ENCODE data around the gene NR3C1.

The NR3C1 gene

DNA sequence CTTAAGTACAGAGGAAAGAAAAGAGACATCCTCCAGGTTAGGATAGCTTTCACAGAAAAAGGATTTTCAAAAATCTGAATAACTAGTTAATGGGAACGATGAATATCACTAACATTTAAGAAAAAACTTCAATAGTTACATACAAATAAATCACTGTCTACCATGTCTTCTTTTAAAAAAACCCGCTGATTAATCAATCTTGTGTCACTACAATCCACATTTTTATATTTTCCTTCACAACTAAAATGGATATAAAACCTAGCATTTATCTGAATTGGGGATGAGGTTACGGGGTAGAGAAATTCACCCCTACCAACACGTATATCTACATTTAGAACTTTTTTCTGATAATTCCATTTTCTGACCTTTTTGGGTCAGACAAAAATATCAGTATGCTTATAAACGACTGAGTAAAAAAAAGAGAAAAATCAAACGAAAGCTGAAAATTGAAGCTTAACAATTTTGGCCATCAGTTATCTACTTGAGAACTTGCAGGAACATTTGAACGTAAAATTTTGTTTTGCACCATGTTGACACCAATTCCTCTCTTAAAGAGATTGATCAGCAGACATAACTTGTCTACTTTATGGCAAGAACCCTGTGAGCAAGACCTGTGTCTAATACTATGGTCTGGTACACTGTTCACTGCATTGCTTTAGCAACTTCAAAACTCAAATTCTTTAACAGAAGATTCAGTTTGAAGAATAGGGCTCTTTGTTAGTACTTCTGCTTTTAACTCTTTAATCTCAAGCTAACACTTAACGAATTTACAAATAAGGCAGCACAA is 4.8 kb downstream of the NR3C1 start:
- DNase-seq (ENCODE audit: low read depth): no peak

DNA sequence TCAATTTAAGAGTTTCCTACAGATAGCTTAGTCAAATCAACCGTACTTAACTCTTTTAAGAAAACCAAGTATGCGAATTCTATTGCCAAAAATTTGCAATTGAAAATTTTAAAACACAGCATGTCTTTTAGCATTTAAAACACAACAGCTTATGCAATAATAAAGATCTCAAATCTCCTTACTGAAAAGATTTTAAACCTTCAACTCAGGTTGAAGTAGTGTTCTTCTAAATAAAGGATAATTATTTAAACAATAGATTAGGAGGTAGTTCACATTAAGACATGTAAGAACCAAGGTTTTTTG is 5.5 kb downstream of the NR3C1 start:
- no peak for DNase-seq (ENCODE audit: low read depth)

DNA sequence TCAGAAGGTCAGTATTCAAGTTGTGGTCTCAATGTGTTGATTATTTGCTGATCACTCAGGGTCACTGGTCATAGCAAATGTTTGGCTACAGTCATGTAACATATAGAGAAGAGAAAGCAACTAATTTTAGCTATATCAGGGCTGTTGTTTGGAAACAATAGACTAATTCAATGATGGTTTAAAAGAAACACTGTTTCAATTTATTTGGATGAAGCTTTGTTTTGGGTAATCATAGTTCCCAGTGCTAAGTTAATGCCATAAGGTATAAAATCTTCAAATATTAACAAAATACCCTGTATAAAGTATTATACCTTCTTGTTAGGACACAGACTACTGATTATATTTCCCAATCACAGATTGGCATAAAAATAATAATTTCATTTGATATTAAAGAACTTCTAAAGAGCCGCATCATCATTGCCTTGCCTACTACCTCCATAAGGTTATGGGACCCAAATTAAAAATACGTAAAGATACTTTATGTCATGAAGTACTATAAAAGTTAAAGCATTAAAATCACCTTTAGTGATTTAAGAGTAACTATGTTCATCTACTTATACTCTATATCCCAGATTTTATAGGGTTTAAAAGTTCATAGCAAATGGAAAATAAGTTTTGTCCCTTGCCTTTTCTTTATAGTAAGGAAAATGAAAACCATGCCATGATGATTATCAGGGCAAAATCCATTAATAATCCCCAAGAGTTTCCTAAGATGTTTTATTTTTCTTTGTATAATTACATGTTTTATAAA is 6.0 kb downstream of the NR3C1 start:
- DNase-seq (ENCODE audit: low read depth): no peak

DNA sequence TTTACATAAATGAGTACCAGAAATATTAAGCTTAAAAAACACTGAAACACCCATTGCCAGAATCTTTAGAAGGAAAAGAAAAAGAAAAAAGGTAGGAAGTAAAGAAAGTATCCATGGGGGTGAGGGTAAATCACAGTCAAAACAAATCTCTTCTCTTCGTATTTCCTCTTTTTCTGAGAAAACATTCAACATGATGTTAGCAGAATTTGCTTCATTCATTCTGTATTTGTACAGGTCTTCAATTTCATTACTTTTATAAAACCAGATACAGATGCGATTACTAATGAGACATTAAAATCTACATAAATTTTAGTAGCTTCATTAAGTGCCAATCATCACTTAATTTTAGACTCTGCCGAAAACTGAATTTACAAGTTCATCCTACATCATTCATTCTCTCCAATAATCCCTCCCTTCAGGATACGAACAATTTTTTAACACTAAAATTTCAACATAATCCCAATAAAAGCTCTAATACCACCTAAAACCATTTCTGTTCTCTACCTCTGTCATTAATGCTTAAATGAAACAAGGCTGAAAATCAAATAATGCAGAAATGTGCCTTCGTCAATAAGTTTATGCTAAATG is 7.0 kb downstream of the NR3C1 start:
- DNase-seq (ENCODE audit: low read depth): no peak

DNA sequence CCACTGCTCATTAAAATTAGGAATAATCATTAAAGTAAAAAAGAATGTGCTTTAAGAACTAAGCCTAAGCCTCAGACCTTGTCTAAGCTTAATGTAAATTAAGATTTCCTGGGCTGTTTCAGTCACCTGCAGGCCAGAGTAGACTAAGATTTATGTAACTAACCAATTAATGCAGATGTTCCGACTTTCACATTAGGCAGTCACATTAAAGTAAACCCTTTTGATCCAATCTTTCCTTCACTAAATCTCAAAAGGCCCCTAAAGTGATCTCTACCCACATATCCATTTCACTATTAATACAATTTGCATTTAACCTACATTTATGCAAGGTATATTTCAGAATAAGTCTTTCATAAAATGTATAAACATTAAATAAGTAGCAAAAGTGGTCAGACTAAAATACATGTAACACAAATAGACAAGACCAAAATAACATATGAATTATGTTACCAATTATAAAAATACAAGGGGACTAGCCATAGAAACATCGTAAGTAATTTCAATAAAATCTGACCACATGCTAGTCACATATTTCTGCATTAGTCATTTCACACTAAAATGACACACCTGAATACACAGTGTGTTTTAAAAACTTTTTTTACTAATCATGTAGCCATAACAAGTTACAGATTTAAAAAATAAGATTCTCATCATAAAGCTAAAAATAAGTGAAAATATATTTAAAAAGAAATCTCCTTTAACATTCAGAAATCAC is 7.7 kb downstream of the NR3C1 start:
- DNase-seq (ENCODE audit: low read depth): no peak

DNA sequence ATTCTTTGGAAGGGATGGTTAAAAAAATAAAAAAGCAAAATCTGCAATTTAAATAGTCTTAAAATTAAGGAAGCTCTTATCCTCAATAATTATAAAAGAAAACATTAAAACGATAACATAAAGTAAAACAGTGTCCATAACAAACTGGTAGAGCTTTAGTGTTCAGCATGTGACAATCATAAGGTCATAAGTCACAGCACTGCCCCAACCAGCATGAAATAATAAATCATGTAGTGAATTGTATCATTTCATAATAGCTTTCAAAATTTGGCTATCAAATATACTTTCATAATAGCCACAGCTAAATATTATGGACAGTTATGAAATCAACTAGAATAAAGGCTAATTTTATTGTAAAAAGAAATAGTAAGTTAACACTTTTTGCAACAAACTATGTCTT is 10.0 kb downstream of the NR3C1 start:
- no peak for DNase-seq (ENCODE audit: low read depth)

DNA sequence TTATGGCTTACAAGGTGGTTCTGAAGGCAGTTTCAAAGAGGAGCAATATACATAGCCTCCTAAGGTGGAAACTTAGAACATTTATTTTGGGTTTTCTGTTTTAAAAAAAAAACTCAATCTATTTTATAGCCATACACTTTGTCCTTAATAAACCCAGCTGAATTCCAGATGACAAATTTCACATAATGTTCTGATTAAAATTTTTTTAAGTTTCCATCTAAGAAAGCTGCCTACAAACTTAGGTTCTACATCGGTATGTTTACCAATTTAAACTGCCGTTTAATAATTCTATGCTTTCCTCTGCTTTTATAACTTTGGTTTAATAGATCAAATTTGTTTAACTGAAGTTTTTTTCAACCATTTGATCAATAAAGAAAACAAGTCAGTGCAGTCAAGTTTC is 12.5 kb downstream of the NR3C1 start:
- no peak for DNase-seq (ENCODE audit: low read depth)

DNA sequence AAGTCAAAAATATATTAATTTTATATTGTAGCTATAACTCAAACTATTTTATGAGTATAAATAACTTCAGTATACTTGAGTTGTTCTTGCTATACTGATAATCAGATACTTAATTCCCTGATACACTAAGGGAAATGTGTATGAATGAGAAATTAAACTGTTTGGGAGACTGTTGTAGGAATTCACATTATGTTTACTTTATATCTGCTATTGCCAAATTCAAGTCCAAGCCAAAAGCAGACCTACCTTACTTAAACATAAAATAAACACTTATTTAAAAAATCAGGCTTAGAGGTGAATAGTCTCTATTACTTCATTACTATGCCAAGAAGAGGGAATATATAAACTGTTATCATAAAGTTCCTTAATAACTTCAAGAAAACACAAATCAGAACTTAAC is 13.2 kb downstream of the NR3C1 start:
- no peak for DNase-seq (ENCODE audit: low read depth)

DNA sequence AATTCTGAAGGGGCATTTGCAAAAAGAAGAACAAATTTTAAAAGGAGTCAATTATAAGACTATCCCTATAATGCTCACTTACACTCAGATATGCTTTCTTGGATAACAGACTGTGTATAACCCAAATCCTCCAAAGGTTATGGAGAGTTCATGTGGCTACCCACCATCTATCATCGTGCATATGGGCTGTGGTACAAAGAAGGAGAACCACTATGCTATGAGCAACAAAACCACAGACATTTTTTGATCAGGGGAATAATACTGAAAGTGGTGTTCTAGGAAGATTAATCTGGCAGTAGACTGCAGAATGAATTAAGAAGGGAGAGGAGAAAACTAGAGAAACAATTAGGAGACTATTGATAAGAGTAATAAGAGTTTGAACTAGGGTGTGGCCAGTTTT is 16.8 kb downstream of the NR3C1 start:
- no peak for DNase-seq (ENCODE audit: low read depth)

DNA sequence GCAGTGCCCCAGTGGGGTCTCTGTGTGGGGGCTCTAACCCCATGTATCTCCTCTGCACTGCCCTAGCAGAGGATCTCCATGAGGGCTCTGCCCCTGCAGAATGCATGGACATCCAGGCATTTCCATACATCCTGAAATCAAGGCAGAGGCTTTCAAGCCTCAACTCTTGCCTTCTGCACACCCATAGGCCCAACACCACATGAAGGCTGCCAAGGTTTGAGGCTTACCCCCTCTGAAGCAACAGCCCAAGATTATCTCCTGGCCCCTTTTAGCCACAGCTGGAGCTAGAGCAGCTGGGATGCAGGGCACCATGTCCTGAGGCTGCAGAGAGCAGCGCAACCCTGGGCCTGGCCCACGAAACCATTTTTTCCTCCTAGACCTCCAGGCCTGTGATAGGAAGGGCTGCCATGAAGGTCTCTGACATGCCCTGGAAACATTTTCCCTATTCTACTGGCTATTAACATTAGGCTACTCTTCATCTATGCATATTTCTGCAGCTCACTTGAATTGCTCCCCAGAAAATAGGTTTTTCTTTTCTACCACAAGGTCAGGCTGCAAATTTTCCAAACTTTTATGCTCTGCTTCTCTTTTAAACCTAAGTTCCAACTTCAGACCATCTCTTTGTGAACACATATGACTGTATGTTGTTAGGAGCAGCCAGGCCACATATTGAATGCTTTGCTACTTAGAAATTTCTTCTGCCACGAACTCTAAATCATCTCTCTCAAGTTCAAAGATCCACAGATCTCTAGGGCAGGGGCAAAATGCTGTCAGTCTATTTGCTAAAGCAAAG is 18.4 kb downstream of the NR3C1 start:
- DNase-seq (ENCODE audit: low read depth): no peak

DNA sequence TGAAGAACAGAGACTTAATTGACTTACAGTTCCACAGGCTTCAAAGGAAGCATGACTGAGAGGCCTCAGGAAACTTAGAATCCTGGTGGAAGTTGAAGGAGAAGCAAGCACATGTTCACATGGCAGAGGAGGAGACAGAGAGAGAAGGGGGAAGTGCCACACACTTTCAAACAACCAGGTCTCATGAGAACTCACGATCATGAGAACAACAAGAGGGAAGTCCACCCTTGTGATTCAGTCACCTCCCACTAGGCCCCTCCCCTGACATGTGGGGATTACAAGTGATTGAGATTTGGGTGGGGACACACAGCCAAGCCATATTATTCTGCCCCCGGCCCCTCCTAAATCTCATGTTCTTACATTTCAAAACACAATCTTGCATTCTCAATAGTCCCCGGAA is 19.5 kb downstream of the NR3C1 start:
- DNase-seq (ENCODE audit: low read depth): no peak

DNA sequence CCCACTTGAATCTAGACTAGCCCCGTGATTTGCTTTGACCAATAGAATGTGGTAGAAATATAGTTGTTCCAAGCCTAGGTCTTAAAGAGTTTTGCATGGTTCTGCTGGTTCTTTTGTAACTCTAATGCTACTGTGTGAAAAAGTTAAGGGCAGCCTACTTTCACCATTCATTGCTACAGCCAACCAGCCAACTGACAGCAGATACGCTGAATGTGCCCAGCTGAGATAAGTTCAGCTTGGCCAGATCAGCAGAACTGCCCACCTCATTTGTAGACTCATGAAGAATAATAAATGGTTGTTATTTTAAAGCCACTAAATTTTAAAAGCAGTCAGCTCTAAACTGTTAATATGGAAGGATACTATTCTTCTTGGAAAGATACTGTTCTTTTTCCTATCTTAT is 23.9 kb downstream of the NR3C1 start:
- no peak for DNase-seq (ENCODE audit: low read depth)

DNA sequence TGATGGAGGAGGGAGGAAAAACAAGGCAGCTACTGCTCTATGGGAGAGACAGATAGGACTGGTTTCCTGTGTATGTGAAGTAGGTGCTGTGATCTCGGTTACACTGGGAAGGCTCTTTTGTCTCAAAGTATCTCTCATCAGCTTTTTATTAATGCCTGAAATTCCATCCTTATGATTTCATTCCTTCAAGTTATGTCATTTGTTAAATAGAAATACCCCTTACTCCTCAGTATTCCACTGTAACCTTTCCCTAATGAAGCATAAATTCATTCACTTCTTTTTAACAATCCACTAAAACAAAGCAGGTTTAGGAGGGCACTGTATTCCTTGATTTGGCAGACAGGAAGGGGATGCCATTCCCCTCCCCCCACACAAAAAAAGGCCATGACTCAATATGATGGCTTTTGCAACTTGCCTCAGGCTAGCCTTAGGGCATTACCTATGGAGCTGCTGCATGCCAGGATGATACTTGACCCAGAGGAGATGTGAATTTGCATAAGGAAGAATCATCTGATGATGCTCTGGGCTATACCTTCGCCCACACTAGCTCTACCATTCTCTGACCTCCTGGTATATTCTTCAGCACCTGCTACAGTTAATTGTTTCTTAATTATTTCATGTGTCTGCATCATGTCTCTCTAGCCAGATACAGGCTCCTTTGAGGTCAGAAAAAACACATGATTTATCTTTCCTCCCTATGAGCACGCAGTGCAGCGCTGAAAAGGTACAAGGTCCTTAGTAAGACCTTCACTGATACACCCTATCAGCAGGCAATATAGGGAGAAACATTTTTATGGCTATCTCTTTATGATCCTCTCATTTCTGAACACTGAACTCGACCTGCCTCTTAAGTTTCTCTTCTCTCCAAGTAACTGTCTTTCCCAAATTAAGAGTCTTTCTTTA is 26.3 kb downstream of the NR3C1 start:
- DNase-seq (ENCODE audit: low read depth): no peak

DNA sequence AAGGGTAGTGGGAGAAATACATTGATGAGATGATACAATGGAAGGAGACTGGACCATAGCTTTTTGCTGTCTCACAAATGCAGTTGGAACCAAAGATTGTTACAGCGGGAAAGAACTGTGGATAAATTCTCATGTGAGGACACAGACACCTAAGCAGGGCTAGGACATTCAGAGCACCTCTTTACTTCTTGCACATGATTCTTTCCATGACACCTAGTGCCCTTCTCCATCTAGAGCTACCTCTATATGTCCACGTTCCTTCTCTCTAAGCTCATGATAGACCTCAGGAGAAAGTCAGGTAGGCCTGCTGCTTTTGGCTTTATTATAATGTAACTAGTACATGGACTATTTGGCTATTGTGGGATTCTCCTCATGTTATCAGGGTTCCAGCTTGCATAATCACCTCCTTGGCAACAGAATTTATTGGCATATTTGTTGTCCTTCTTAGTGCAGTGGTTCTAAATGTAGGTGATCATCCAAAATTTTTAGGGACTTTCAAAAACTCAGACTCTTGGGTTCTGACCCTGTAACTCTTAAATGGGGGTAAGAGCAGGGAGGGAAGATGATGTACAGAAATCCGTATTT is 27.2 kb downstream of the NR3C1 start:
- no peak for DNase-seq (ENCODE audit: low read depth)

DNA sequence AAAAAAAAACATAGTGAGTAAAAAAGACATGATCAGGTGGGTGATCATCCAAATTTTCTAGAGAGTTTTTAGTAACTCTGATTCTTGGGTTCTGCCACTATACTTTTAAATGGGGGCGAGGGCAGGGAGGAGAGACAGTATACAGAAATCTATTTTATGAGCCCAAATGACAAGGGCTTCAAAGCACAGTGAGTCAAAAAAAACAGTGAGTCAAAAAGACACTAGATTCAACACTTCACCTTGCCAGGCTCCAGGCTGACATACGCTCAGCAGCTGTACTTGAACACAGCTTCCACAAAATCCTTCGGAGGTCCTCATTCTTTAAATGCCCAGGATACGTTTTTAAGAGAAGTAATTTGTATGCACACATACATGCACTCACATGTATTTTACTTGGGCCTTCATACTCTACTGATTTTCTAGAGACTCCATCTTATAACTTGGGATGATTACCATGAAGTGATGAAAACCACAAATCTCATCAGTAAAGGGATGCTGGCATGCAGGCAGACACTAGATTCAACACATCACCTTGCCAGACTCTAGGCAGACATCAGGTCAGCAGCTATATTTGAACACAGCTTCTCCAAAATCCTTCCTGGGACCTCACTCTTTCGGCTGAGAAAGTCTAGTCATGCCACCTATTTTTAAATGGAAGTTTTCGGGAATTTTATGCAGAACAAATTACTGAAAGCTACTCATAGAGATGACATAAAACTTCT is 28.8 kb downstream of the NR3C1 start:
- DNase-seq (ENCODE audit: low read depth): no peak

DNA sequence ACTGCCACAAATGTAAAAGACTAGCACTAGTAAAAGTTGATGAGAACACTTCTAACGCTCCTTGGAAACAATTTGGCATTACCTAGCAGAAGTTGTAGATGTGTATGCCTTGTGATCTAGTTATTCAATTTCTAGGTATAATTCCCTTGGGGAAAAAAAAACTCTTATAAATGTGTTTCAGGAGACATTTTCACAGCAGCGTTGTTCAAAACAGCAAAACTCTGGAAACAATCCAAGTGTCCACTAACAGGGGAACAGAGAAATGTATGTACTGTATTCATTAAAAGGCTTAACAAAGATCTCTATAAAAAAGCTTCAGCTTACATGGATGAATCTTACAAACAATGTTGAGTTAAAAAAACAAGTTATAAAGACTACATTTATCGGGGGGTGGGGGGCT is 30.4 kb downstream of the NR3C1 start:
- DNase-seq (ENCODE audit: low read depth): no peak

DNA sequence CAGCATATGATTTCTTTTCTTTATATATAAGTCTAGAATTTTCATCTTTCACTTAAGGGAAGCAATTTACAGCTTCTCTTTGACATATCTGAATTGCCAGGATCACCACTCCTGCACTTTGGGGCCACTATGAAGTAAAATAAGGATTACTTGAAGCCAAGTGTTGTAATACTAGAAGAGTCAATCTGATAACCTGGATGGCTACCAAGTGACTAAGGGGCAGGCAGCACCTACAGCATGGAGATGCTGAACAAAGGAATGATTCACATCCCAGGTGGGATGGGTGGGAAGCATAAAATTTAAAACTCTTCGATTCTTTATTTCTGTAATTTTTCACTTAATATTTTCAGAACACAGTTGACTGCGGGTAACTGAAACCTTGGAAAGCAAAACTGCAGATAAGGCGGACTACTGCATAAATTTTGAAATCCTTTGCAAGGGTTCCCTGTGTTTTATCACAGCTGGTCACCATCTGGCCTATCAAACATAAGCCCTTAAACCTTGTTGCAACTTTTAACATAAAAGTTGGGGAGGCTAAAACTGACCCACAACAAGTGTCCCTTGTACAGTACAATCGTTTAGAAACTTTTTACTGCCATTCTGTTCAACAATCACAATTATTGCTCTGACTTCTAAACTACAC is 31.2 kb downstream of the NR3C1 start:
- DNase-seq (ENCODE audit: low read depth): no peak

DNA sequence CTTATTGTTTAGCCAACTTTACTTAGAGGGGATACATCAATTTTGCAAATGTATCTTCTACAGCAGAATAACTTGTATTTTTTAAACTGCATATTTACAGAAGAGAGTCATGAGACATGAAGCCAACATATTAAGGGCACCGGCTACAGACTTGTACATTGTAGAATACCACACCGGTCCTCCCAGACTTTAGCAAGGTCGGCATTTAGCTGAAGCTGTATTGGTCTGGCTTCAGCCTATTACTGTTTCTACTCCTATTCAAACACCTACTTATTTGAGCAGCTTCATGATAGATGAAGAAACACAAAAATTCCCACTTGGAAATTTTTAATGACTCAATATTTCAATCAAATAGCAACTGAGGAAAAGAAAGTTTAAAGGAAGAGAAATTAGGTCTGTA is 33.0 kb downstream of the NR3C1 start:
- no peak for DNase-seq (ENCODE audit: low read depth)

DNA sequence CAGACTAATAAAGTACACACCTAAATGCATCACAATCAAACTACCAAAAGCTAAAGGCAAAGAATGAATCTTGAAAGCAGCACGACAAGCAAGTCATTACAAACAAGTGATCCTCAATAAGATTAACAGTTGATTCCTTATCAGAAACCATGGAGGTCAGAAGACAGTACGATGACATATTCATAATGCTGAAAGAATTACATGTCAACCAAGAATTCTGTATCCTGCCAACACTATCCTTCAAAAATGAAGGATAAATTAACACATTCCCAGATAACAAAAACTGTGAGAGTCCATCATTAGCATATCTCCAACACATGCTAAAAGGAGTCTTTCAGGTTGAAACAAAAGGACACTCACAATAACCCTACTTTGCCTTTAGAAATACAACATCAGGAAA is 39.4 kb downstream of the NR3C1 start:
- DNase-seq (ENCODE audit: low read depth): no peak

Measured in GM04504 (cell line).